Raji (cell line): ENCODE data around the gene SAXO1.

Source experiments
- POLR2A ChIP-seq: IDR thresholded peaks from 2 replicates; pipeline ENCODE4 v1.6.1; 2011; ENCODE audit warnings: low read depth, low read length, control low read depth; ENCODE audit not compliant: insufficient read depth

Gene SAXO1

GRCh38 chr9:18889550-18889949 is 143.5 kb downstream of the SAXO1 start:
- no peak for TF ChIP-seq POLR2A

- no peak for TF ChIP-seq POLR2A
Observed at GRCh38 chr9:18888290-18888689, 144.7 kb downstream of the SAXO1 start.

DNA sequence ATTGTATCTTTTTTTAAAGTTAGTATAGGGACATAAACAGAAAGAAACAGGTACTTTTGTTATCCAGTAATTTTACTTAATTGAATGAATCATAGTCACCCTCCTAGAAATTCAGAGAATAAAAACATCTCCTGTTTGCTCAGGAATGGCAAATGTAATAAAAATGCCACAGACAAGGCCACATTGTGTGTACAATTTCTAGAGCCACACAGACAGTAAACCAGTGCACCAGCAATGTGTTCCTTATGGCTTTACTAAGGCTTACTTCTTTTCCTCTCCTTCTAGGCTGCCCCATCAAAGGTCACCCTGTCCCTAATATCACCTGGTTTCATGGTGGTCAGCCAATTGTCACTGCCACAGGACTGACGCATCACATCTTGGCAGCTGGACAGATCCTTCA is 145.5 kb downstream of the SAXO1 start:
- TF ChIP-seq POLR2A = no peak

DNA sequence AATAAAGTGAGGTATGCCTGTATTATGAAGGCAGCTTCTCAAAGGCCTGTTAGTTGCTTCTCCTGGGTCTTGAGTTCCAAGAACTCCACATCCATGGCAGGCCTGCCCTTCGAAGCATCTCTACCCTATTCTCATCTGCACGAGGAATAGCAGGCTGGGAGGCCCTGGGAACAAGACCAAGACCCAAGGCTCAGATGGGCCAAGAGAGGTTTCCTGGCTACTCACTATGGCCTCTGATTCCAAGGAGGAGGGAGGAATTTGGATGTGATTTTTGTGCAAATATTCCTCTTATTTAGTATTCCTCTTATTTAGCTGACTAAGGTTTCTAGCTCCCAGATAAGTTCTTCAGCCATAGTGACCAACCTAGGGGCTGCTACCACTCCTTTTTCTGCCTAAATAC is 151.3 kb downstream of the SAXO1 start:
- TF ChIP-seq POLR2A = no peak

- TF ChIP-seq POLR2A = no peak
Observed at GRCh38 chr9:18877984-18878383, 155.0 kb downstream of the SAXO1 start.
